SK-N-MC (cell line): ENCODE results near the gene LRIG1.

Experiments
- EZH2 ChIP-seq: fragments of 200-600 bp; sonication (generic); IDR thresholded peaks from one replicate; pipeline ENCODE4 v1.6.1; 2017; ENCODE audit warnings: antibody characterized with exemption
- POLR2AphosphoS5 ChIP-seq: IDR thresholded peaks from 2 replicates; pipeline ENCODE4 v1.6.1; 2012; ENCODE audit warnings: mild to moderate bottlenecking, low read depth, low read length, borderline replicate concordance

DNA sequence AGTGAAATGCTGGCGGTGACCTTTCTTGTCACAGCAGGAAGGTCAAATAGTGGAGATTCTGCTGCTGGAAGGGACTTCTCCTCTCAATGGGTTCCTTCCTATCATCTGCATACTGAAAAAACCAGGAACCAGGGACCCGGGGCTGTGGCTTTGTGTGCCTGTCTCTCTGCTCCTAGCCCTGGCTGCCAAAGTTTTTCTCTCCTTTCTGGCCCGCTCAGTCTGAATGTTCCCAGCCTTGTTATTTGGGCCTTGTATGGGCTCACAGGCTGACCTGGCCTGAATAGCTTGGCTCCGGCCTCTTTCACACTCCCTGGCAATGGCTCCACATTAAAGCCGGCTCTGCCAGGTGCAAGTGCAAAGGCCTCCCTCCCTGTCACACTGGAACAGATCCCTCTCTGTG, 94.7 kb downstream of the LRIG1 start:
- TF ChIP-seq POLR2AphosphoS5, result no peak
- no peak for TF ChIP-seq EZH2
